ENCODE results near the gene PFKFB3.

DNA sequence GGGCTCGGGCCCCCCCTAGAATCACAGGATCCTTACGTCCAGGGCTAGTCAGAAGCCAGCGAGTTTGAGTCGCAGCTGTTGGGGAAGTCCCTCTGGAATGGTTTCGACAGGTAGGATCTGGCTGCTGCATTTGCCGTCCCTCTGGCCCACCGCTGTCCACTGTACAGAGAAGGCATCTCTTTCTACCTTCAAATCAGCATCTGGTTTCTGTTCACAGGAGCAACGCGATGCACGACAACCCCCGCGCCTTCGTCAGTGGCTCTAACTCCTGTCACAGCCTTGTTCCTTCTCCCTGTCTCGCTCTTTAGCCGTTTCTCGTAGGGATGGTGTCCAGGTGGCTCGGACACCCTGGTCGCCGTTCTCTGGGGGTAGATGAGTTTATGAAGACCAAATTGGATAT is 11.2 kb upstream of the PFKFB3 start:
- TF ChIP-seq RAD21 (IDR thresholded peaks at IDR 0.05; ENCODE audit: low read length) (no peak), RCOR1 (IDR thresholded peaks at IDR 0.05; ENCODE audit: insufficient replicate concordance, low read length) (no peak), POLR2A (IDR thresholded peaks at IDR 0.05; ENCODE audit: low read depth, low read length) (no peak), SMC3 (IDR thresholded peaks at IDR 0.05; ENCODE audit: low read depth, low read length) (no peak), RFX5 (IDR thresholded peaks at IDR 0.05; ENCODE audit: low read depth, low read length) (no peak), CEBPB (IDR thresholded peaks at IDR 0.05; ENCODE audit: low read depth, low read length) (no peak), MAFK (IDR thresholded peaks at IDR 0.05; ENCODE audit: low read depth, low read length) (no peak), NFE2L2 (IDR thresholded peaks at IDR 0.05; ENCODE audit: low read depth, low read length) (no peak), BHLHE40 (IDR thresholded peaks at IDR 0.05; ENCODE audit: low read depth, low read length) (no peak), MXI1 (IDR thresholded peaks at IDR 0.05; ENCODE audit: borderline replicate concordance, low read depth, low read length) (no peak), MAZ (IDR thresholded peaks at IDR 0.05; ENCODE audit: borderline replicate concordance, low read depth, low read length) (no peak)
- TF ChIP-seq, protein P1, sequence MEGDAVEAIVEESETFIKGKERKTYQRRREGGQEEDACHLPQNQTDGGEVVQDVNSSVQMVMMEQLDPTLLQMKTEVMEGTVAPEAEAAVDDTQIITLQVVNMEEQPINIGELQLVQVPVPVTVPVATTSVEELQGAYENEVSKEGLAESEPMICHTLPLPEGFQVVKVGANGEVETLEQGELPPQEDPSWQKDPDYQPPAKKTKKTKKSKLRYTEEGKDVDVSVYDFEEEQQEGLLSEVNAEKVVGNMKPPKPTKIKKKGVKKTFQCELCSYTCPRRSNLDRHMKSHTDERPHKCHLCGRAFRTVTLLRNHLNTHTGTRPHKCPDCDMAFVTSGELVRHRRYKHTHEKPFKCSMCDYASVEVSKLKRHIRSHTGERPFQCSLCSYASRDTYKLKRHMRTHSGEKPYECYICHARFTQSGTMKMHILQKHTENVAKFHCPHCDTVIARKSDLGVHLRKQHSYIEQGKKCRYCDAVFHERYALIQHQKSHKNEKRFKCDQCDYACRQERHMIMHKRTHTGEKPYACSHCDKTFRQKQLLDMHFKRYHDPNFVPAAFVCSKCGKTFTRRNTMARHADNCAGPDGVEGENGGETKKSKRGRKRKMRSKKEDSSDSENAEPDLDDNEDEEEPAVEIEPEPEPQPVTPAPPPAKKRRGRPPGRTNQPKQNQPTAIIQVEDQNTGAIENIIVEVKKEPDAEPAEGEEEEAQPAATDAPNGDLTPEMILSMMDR (conservative IDR thresholded peaks at IDR 0.05; ENCODE audit: low read depth, low read length): no peak
- TF ChIP-seq, protein P2, sequence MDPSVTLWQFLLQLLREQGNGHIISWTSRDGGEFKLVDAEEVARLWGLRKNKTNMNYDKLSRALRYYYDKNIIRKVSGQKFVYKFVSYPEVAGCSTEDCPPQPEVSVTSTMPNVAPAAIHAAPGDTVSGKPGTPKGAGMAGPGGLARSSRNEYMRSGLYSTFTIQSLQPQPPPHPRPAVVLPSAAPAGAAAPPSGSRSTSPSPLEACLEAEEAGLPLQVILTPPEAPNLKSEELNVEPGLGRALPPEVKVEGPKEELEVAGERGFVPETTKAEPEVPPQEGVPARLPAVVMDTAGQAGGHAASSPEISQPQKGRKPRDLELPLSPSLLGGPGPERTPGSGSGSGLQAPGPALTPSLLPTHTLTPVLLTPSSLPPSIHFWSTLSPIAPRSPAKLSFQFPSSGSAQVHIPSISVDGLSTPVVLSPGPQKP (IDR thresholded peaks at IDR 0.05; ENCODE audit: borderline replicate concordance, low read depth, low read length): no peak
- TF ChIP-seq, protein P3, sequence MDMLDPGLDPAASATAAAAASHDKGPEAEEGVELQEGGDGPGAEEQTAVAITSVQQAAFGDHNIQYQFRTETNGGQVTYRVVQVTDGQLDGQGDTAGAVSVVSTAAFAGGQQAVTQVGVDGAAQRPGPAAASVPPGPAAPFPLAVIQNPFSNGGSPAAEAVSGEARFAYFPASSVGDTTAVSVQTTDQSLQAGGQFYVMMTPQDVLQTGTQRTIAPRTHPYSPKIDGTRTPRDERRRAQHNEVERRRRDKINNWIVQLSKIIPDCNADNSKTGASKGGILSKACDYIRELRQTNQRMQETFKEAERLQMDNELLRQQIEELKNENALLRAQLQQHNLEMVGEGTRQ (IDR thresholded peaks at IDR 0.05; ENCODE audit: low read depth, low read length): no peak
